Activated naive CD4-positive, alpha-beta T cell treated with anti-CD3 and anti-CD28 coated beads, Interleukin-2, amount 50 U/mL, for 72 hours (primary cell): ENCODE data around the gene BMPR1B. TPM values are rescaled to one million over a fixed set of nuclear protein-coding genes. Genes with fewer than 3 reads are reported as not detected.

Source experiments
- ATAC-seq, 2 donors: fragments of 150-1000 bp; cut with Tn5 transposase; 2 replicates each; pipeline ENCODE4 v1.10.0; 2021; ENCODE audit warnings: mild to moderate bottlenecking in 2 of 2, moderate library complexity in 2 of 2
- DNase-seq, 2 donors: peaks; one replicate each; pipeline ENCODE4 v3.0.0; 2021 to 2022; ENCODE audit warnings: low spot score in 2 of 2
- H3K27ac Mint-ChIP-seq, 2 donors: one replicate each; pipeline ENCODE4 v1.8.0; 2022; ENCODE audit warnings: mild to moderate bottlenecking in 2 of 2, mixed read lengths in 2 of 2
- H3K36me3 Mint-ChIP-seq, 2 donors: one replicate each; pipeline ENCODE4 v1.8.0; 2022; ENCODE audit warnings: mixed read lengths in 2 of 2
- H3K9me3 Mint-ChIP-seq, 2 donors: one replicate each; pipeline ENCODE4 v1.8.0; 2022; ENCODE audit warnings: mixed read lengths in 2 of 2
- total RNA-seq, 2 donors: library from RNA; stranded (reverse); gene quantifications; one replicate each; pipeline ENCODE4 v1.2.3, GENCODE V29; 2022

BMPR1B gene
- total RNA-seq, 2 donors from 2014 or later: not detected

- H3K9me3 Mint-ChIP-seq: no peaks in the 10 kb centered on the region
- DNase-seq (peak in 1 of 2 donors; percentile 2), ATAC-seq (peak; percentile 26 to 57)
These were observed 465 bp downstream of the BMPR1B start for GRCh38 chr4:94758141-94758699.

GRCh38 chr4:94758700-94759399 is 1.1 kb downstream of the BMPR1B start:
- no peaks in the 10 kb centered on the region for H3K9me3 Mint-ChIP-seq
- peaks cover 0 to 6% of the 10 kb centered on the region in 2 donors for H3K36me3 Mint-ChIP-seq
- no peak overlapping the region for H3K27ac Mint-ChIP-seq
- no peak for ATAC-seq
- no peak for DNase-seq

More at GRCh38 chr4:94758141-94758699, 465 bp downstream of the BMPR1B start:
- Mint-ChIP-seq H3K36me3 (peaks cover 0 to 6% of the 10 kb centered on the region in 2 donors), H3K27ac (no peak overlapping the region)

- no peaks in the 10 kb centered on the region for H3K9me3 Mint-ChIP-seq
- H3K27ac Mint-ChIP-seq: no peak overlapping the region
- DNase-seq (no peak), ATAC-seq (no peak)
- H3K36me3 Mint-ChIP-seq: peaks cover 0 to 6% of the 10 kb centered on the region in 2 donors
These were observed 2.0 kb downstream of the BMPR1B start for GRCh38 chr4:94759767-94760211.

- H3K9me3 Mint-ChIP-seq: no peaks in the 10 kb centered on the region
- ATAC-seq: no peak
- no peak overlapping the region for H3K27ac Mint-ChIP-seq
These were observed 4.6 kb downstream of the BMPR1B start for GRCh38 chr4:94762326-94762725.

GRCh38 chr4:94763005-94763404 is 5.2 kb downstream of the BMPR1B start:
- Mint-ChIP-seq H3K27ac (no peak overlapping the region), H3K36me3 (peaks cover 0 to 6% of the 10 kb centered on the region in 2 donors), H3K9me3 (no peaks in the 10 kb centered on the region)
- DNase-seq (no peak), ATAC-seq (no peak)

More at GRCh38 chr4:94762326-94762725, 4.6 kb downstream of the BMPR1B start:
- no peak for DNase-seq
- H3K36me3 Mint-ChIP-seq: peaks cover 0 to 6% of the 10 kb centered on the region in 2 donors

- ATAC-seq: no peak
- Mint-ChIP-seq H3K36me3 (peaks cover 0 to 6% of the 10 kb centered on the region in 2 donors), H3K27ac (no peak overlapping the region), H3K9me3 (no peaks in the 10 kb centered on the region)
- DNase-seq: no peak
These were observed 5.7 kb downstream of the BMPR1B start for GRCh38 chr4:94763500-94763899.

- H3K36me3 Mint-ChIP-seq: peaks cover 0 to under 1% of the 10 kb centered on the region in 2 donors
- H3K9me3 Mint-ChIP-seq: no peaks in the 10 kb centered on the region
- ATAC-seq (no peak), DNase-seq (no peak)
- no peak overlapping the region for H3K27ac Mint-ChIP-seq
These were observed 6.3 kb downstream of the BMPR1B start for GRCh38 chr4:94764069-94764468.

GRCh38 chr4:94765174-94765573 is 7.4 kb downstream of the BMPR1B start:
- Mint-ChIP-seq H3K27ac (no peak overlapping the region), H3K9me3 (no peaks in the 10 kb centered on the region), H3K36me3 (no peaks in the 10 kb centered on the region)
- ATAC-seq (no peak), DNase-seq (no peak)

- ATAC-seq: no peak
- no peaks in the 10 kb centered on the region for H3K36me3 Mint-ChIP-seq
- no peak for DNase-seq
- no peak overlapping the region for H3K27ac Mint-ChIP-seq
- H3K9me3 Mint-ChIP-seq: no peaks in the 10 kb centered on the region
These were observed 7.9 kb downstream of the BMPR1B start for GRCh38 chr4:94765648-94766047.

GRCh38 chr4:94766856-94767255 is 9.1 kb downstream of the BMPR1B start:
- ATAC-seq: no peak
- no peak for DNase-seq
- Mint-ChIP-seq H3K36me3 (no peaks in the 10 kb centered on the region), H3K9me3 (no peaks in the 10 kb centered on the region), H3K27ac (no peak overlapping the region)

GRCh38 chr4:94767446-94767845 is 9.7 kb downstream of the BMPR1B start:
- DNase-seq: no peak
- Mint-ChIP-seq H3K9me3 (no peaks in the 10 kb centered on the region), H3K36me3 (no peaks in the 10 kb centered on the region), H3K27ac (no peak overlapping the region)
- ATAC-seq: no peak

- no peak for DNase-seq
These were observed 25.0 kb downstream of the BMPR1B start for GRCh38 chr4:94782707-94783106.

GRCh38 chr4:94791701-94792100 is 33.9 kb downstream of the BMPR1B start:
- Mint-ChIP-seq H3K27ac (no peak overlapping the region), H3K36me3 (no peaks in the 10 kb centered on the region), H3K9me3 (peaks cover 0 to 3% of the 10 kb centered on the region in 2 donors)
- DNase-seq: no peak
- no peak for ATAC-seq

More at GRCh38 chr4:94782707-94783106, 25.0 kb downstream of the BMPR1B start:
- ATAC-seq: no peak
- H3K27ac Mint-ChIP-seq: no peak overlapping the region
- H3K9me3 Mint-ChIP-seq: peaks cover 8 to 14% of the 10 kb centered on the region in 2 donors
- H3K36me3 Mint-ChIP-seq: peaks cover 0 to 4% of the 10 kb centered on the region in 2 donors

GRCh38 chr4:94798808-94799207 is 41.1 kb downstream of the BMPR1B start:
- DNase-seq (no peak), ATAC-seq (no peak)
- no peaks in the 10 kb centered on the region for H3K9me3 Mint-ChIP-seq
- H3K27ac Mint-ChIP-seq: no peak overlapping the region
- no peaks in the 10 kb centered on the region for H3K36me3 Mint-ChIP-seq

GRCh38 chr4:94801016-94801415 is 43.3 kb downstream of the BMPR1B start:
- Mint-ChIP-seq H3K27ac (no peak overlapping the region), H3K36me3 (no peaks in the 10 kb centered on the region), H3K9me3 (no peaks in the 10 kb centered on the region)
- no peak for DNase-seq
- no peak for ATAC-seq

- ATAC-seq (no peak), DNase-seq (no peak)
- no peaks in the 10 kb centered on the region for H3K9me3 Mint-ChIP-seq
- no peaks in the 10 kb centered on the region for H3K36me3 Mint-ChIP-seq
- H3K27ac Mint-ChIP-seq: no peak overlapping the region
These were observed 44.3 kb downstream of the BMPR1B start for GRCh38 chr4:94802091-94802490.

GRCh38 chr4:94803181-94803580 is 45.4 kb downstream of the BMPR1B start:
- no peak overlapping the region for H3K27ac Mint-ChIP-seq
- H3K36me3 Mint-ChIP-seq: no peaks in the 10 kb centered on the region
- DNase-seq (no peak), ATAC-seq (no peak)
- no peaks in the 10 kb centered on the region for H3K9me3 Mint-ChIP-seq

- no peaks in the 10 kb centered on the region for H3K9me3 Mint-ChIP-seq
- ATAC-seq: no peak
- no peak overlapping the region for H3K27ac Mint-ChIP-seq
These were observed 46.9 kb downstream of the BMPR1B start for GRCh38 chr4:94804650-94805049.

More at GRCh38 chr4:94804650-94805049, 46.9 kb downstream of the BMPR1B start:
- no peak for DNase-seq
- H3K36me3 Mint-ChIP-seq: no peaks in the 10 kb centered on the region
